Measurements from ENCODE around the gene PRR14L.

The PRR14L gene

GRCh38 chr22:31737932-31738331, 12.0 kb downstream of the PRR14L start:
- H3K23ac ChIP-seq (ENCODE audit: low read length in 2 of 2), result no peak overlapping the region
- no peak overlapping the region for H4K8ac ChIP-seq (ENCODE audit: low read length)
- no peak overlapping the region for H2AK5ac ChIP-seq (ENCODE audit: low read length, severe bottlenecking)
- DNase-seq, result no peak
- peaks cover 9 to 37% of the 10 kb centered on the region in 2 experiments for H3K36me3 ChIP-seq (ENCODE audit: control insufficient read depth in 1 of 2, insufficient read depth in 2 of 2, low read depth in 1 of 2, low read length in 2 of 2)
- no peak overlapping the region for H3K27ac ChIP-seq (ENCODE audit: low read length, poor library complexity, severe bottlenecking)
- no peak overlapping the region for H3K18ac ChIP-seq (ENCODE audit: low read depth in 1 of 2, low read length in 2 of 2)
- H2BK12ac ChIP-seq (ENCODE audit: low read length in 2 of 2), result no peak overlapping the region
- WGBS, result 86% methylated on average over 5 of the region's 5 CpGs
- H3K79me1 ChIP-seq (replicated peaks; ENCODE audit: low read length, poor library complexity, severe bottlenecking), result peaks cover 9% of the 10 kb centered on the region
- no peak overlapping the region for H2AFZ ChIP-seq (ENCODE audit: low read depth, low read length)
- H2BK15ac ChIP-seq (ENCODE audit: low read depth, poor library complexity, severe bottlenecking), result no peak overlapping the region
- H2BK5ac ChIP-seq (ENCODE audit: low read depth, low read length, poor library complexity, severe bottlenecking), result no peak overlapping the region
- peaks cover 6% of the 10 kb centered on the region for H3K4me1 ChIP-seq (ENCODE audit: control insufficient read depth, insufficient read depth, low read depth, low read length)
- H3K9me3 ChIP-seq (ENCODE audit: control insufficient read depth, low read length), result no peaks in the 10 kb centered on the region
- no peak overlapping the region for H3K4ac ChIP-seq (ENCODE audit: low read depth in 1 of 2, low read length in 2 of 2)
- H2BK120ac ChIP-seq (ENCODE audit: low read depth, low read length), result no peak overlapping the region
- H3K4me2 ChIP-seq (ENCODE audit: low read length, poor library complexity, severe bottlenecking), result no peak overlapping the region
- H3K9ac ChIP-seq (ENCODE audit: low read length), result no peak overlapping the region
- no peak overlapping the region for H3K14ac ChIP-seq (ENCODE audit: low read length in 2 of 2)
- H3K4me3 ChIP-seq (ENCODE audit: insufficient read depth in 1 of 2, low read depth in 1 of 2, low read length in 2 of 2), result no peak overlapping the region
- H4K91ac ChIP-seq (ENCODE audit: low read length), result no peak overlapping the region
- H3K27me3 ChIP-seq (ENCODE audit: control insufficient read depth in 1 of 2, insufficient read depth in 1 of 2, low read length in 2 of 2), result no peaks in the 10 kb centered on the region

- Histone ChIP-seq H3K36me3 (ENCODE audit: control insufficient read depth in 1 of 2, insufficient read depth in 2 of 2, low read depth in 1 of 2, low read length in 2 of 2) (peaks cover 9 to 37% of the 10 kb centered on the region in 2 experiments), H2BK120ac (ENCODE audit: low read depth, low read length) (no peak overlapping the region), H4K8ac (ENCODE audit: low read length) (no peak overlapping the region), H3K4me1 (ENCODE audit: control insufficient read depth, insufficient read depth, low read depth, low read length) (peaks cover 6% of the 10 kb centered on the region), H3K27ac (ENCODE audit: low read length, poor library complexity, severe bottlenecking) (no peak overlapping the region), H3K18ac (ENCODE audit: low read depth in 1 of 2, low read length in 2 of 2) (no peak overlapping the region), H3K4ac (ENCODE audit: low read depth in 1 of 2, low read length in 2 of 2) (no peak overlapping the region), H3K9ac (ENCODE audit: low read length) (no peak overlapping the region), H2AK5ac (ENCODE audit: low read length, severe bottlenecking) (no peak overlapping the region), H3K9me3 (ENCODE audit: control insufficient read depth, low read length) (no peaks in the 10 kb centered on the region), H4K91ac (ENCODE audit: low read length) (no peak overlapping the region), H3K14ac (ENCODE audit: low read length in 2 of 2) (no peak overlapping the region), H3K23ac (ENCODE audit: low read length in 2 of 2) (no peak overlapping the region), H3K4me2 (ENCODE audit: low read length, poor library complexity, severe bottlenecking) (no peak overlapping the region), H2BK5ac (ENCODE audit: low read depth, low read length, poor library complexity, severe bottlenecking) (no peak overlapping the region), H2AFZ (ENCODE audit: low read depth, low read length) (no peak overlapping the region), H3K27me3 (ENCODE audit: control insufficient read depth in 1 of 2, insufficient read depth in 1 of 2, low read length in 2 of 2) (no peaks in the 10 kb centered on the region), H3K4me3 (ENCODE audit: insufficient read depth in 1 of 2, low read depth in 1 of 2, low read length in 2 of 2) (no peak overlapping the region), H3K79me1 (replicated peaks; ENCODE audit: low read length, poor library complexity, severe bottlenecking) (peaks cover 9% of the 10 kb centered on the region), H2BK15ac (ENCODE audit: low read depth, poor library complexity, severe bottlenecking) (no peak overlapping the region), H2BK12ac (ENCODE audit: low read length in 2 of 2) (no peak overlapping the region)
- WGBS, result 98% methylated on average over 2 of the region's 2 CpGs
- no peak for DNase-seq
These were observed 13.5 kb downstream of the PRR14L start for GRCh38 chr22:31736458-31736857.

- Histone ChIP-seq H3K14ac (ENCODE audit: low read length in 2 of 2) (no peak overlapping the region), H2BK12ac (ENCODE audit: low read length in 2 of 2) (no peak overlapping the region), H3K23ac (ENCODE audit: low read length in 2 of 2) (no peak overlapping the region), H3K4me3 (ENCODE audit: insufficient read depth in 1 of 2, low read depth in 1 of 2, low read length in 2 of 2) (no peak overlapping the region), H3K4me2 (ENCODE audit: low read length, poor library complexity, severe bottlenecking) (no peak overlapping the region), H2BK120ac (ENCODE audit: low read depth, low read length) (no peak overlapping the region), H3K79me1 (replicated peaks; ENCODE audit: low read length, poor library complexity, severe bottlenecking) (peaks cover 14% of the 10 kb centered on the region), H3K18ac (ENCODE audit: low read depth in 1 of 2, low read length in 2 of 2) (no peak overlapping the region), H3K4me1 (ENCODE audit: control insufficient read depth, insufficient read depth, low read depth, low read length) (peaks cover 5% of the 10 kb centered on the region), H3K9ac (ENCODE audit: low read length) (peak overlapping the region; percentile 43), H3K36me3 (ENCODE audit: control insufficient read depth in 1 of 2, insufficient read depth in 2 of 2, low read depth in 1 of 2, low read length in 2 of 2) (peaks cover 9 to 32% of the 10 kb centered on the region in 2 experiments), H2AFZ (ENCODE audit: low read depth, low read length) (no peak overlapping the region), H2AK5ac (ENCODE audit: low read length, severe bottlenecking) (no peak overlapping the region), H3K27me3 (ENCODE audit: control insufficient read depth in 1 of 2, insufficient read depth in 1 of 2, low read length in 2 of 2) (no peaks in the 10 kb centered on the region), H4K91ac (ENCODE audit: low read length) (no peak overlapping the region), H2BK15ac (ENCODE audit: low read depth, poor library complexity, severe bottlenecking) (no peak overlapping the region), H3K4ac (ENCODE audit: low read depth in 1 of 2, low read length in 2 of 2) (no peak overlapping the region), H4K8ac (ENCODE audit: low read length) (no peak overlapping the region), H3K9me3 (ENCODE audit: control insufficient read depth, low read length) (no peaks in the 10 kb centered on the region), H3K27ac (ENCODE audit: low read length, poor library complexity, severe bottlenecking) (peak overlapping the region; percentile 33), H2BK5ac (ENCODE audit: low read depth, low read length, poor library complexity, severe bottlenecking) (no peak overlapping the region)
- DNase-seq, result peak; percentile 76
- WGBS, result no CpG with 5 or more reads among the region's 1 CpG
These were observed 15.4 kb downstream of the PRR14L start for GRCh38 chr22:31734512-31734911.

- Histone ChIP-seq H3K27me3 (ENCODE audit: control insufficient read depth in 1 of 2, insufficient read depth in 1 of 2, low read length in 2 of 2) (no peaks in the 10 kb centered on the region), H3K4ac (ENCODE audit: low read depth in 1 of 2, low read length in 2 of 2) (no peak overlapping the region), H3K9ac (ENCODE audit: low read length) (no peak overlapping the region), H2BK5ac (ENCODE audit: low read depth, low read length, poor library complexity, severe bottlenecking) (no peak overlapping the region), H2BK12ac (ENCODE audit: low read length in 2 of 2) (no peak overlapping the region), H3K4me3 (ENCODE audit: insufficient read depth in 1 of 2, low read depth in 1 of 2, low read length in 2 of 2) (no peak overlapping the region), H3K9me3 (ENCODE audit: control insufficient read depth, low read length) (no peaks in the 10 kb centered on the region), H2BK15ac (ENCODE audit: low read depth, poor library complexity, severe bottlenecking) (no peak overlapping the region), H3K36me3 (ENCODE audit: control insufficient read depth in 1 of 2, insufficient read depth in 2 of 2, low read depth in 1 of 2, low read length in 2 of 2) (peaks cover 9 to 28% of the 10 kb centered on the region in 2 experiments), H2BK120ac (ENCODE audit: low read depth, low read length) (no peak overlapping the region), H2AK5ac (ENCODE audit: low read length, severe bottlenecking) (no peak overlapping the region), H3K4me2 (ENCODE audit: low read length, poor library complexity, severe bottlenecking) (no peak overlapping the region), H3K79me1 (replicated peaks; ENCODE audit: low read length, poor library complexity, severe bottlenecking) (peaks cover 16% of the 10 kb centered on the region), H3K4me1 (ENCODE audit: control insufficient read depth, insufficient read depth, low read depth, low read length) (peaks cover 5% of the 10 kb centered on the region), H3K14ac (ENCODE audit: low read length in 2 of 2) (no peak overlapping the region), H4K91ac (ENCODE audit: low read length) (no peak overlapping the region), H3K18ac (ENCODE audit: low read depth in 1 of 2, low read length in 2 of 2) (no peak overlapping the region), H4K8ac (ENCODE audit: low read length) (no peak overlapping the region), H2AFZ (ENCODE audit: low read depth, low read length) (no peak overlapping the region), H3K23ac (ENCODE audit: low read length in 2 of 2) (no peak overlapping the region), H3K27ac (ENCODE audit: low read length, poor library complexity, severe bottlenecking) (no peak overlapping the region)
- 98% methylated on average over 7 of the region's 7 CpGs for WGBS
- no peak for DNase-seq
These were observed 16.3 kb downstream of the PRR14L start for GRCh38 chr22:31733580-31734079.
